Heart left ventricle (tissue), 13 donors: ENCODE data around the gene SSB.
"Not testable (repeated sequence)": the region's sequence is repeated elsewhere in the genome, so short reads cannot be mapped to it uniquely, and the experiment has no call there.

Experiments used
- CTCF ChIP-seq, 12 donors: fragments of 200-600 bp; sonication (generic) in 4 of 12; IDR thresholded peaks; one replicate each; pipeline versions ENCODE4 v1.5.0 to v1.8.0; 2018 to 2022; ENCODE audit warnings: antibody characterized with exemption in 12 of 12, mild to moderate bottlenecking in 5 of 12
- POLR2A ChIP-seq, 2 donors: fragments of 450-650 bp; IDR thresholded peaks; one replicate each; pipeline ENCODE4 v1.6.1; 2017; ENCODE audit warnings: antibody characterized with exemption in 2 of 2, mild to moderate bottlenecking in 2 of 2, moderate library complexity in 2 of 2
- donor health status: ischemic (EF 13 %, LVEDD 7.1; RV severe dilation, severe dysfunction).
- donor health status: DM: no; HTN: yes; CAD: no.
- donor health status: DM: no; HTN: no; CAD: no.
- donor health status: ischemic (EF 25% LVEDD 6.9; RV normal size, moderate dysfunction).
- donor health status: ischemic (EF 25% LVEDD 5.7; RV mildly dilated, moderate dysfunction).
- donor health status: ischemic (EF 35%, LVEDD 5.7; RV mildly dilated, moderate dysfunction).
- donor health status: nonischemic (EF 11% LVEDD 7.7; RV severe dilation, severe dysfunction).
- donor health status: DM: yes; HTN: yes; CAD: no.
- donor health status: PGD.
- donor health status: ischemic (EF 29% LVEDD 5.4; RV normal size, mild dysfunction).
- donor health status: nonischemic (EF 23%, LVEDD 6.1; RV moderate dilation, normal function).

GRCh38 chr2:169816961-169817360, 18.3 kb downstream of the SSB start:
- TF ChIP-seq CTCF, POLR2A (IDR thresholded peaks at IDR 0.05): not testable (repeated sequence)
